HepG2 (cell line): ENCODE results near the gene EIF4E1B. TPM values are rescaled to one million over a fixed set of nuclear protein-coding genes. Genes with fewer than 3 reads are reported as not detected.

Experiments
- ATAC-seq: fragments of 200-7000 bp; cut with Tn5 transposase; 3 replicates; pipeline ENCODE4 v1.9.1; 2020; ENCODE audit warnings: mild to moderate bottlenecking, moderate library complexity
- BruUV-seq: library from RNA; stranded (reverse); fragments of 400-500 nt; replicated peaks from 2 replicates; lab custom pipeline; 2021; lab: Mats Ljungman, UMichigan
- CTCF ChIA-PET: fragments of 300-600 bp; formaldehyde crosslinking; extraction: SDS; loops from one replicate; lab custom pipeline; 2021; ENCODE audit warnings: low total read pairs, inconsistent platforms, low intra/inter-chr PET ratio; lab: Yijun Ruan, JAX
- POLR2A ChIA-PET: fragments of 350-600 bp; sonication (Branson Sonifier 250); formaldehyde crosslinking; loops from one replicate; lab custom pipeline; 2020; ENCODE audit warnings: antibody characterized with exemption, inconsistent platforms; lab: Yijun Ruan, JAX
- DNase-seq: peaks from one replicate; pipeline ENCODE4 v3.0.0-alpha.2; 2015; ENCODE audit warnings: low spot score
- FAIRE-seq: peaks from 3 replicates; lab custom pipeline; 2011; peaks lifted over from hg19 to GRCh38; lab: Jason Lieb, UNC
- H2AFZ ChIP-seq: one replicate; pipeline ENCODE4 v1.6.1; 2011; ENCODE audit warnings: low read length, inconsistent platforms
- H3K27ac ChIP-seq: fragments of 300-600 bp; 3 replicates; pipeline ENCODE4 v1.8.0; 2011; ENCODE audit warnings: mixed run types, mild to moderate bottlenecking, mixed read lengths, low read length, inconsistent platforms; ENCODE audit not compliant: insufficient read depth; ENCODE audit errors: extremely low read length
- H3K27me3 ChIP-seq, 2 experiments: fragments of 200-600 bp in 1 of 2; 2 replicates in 1 of 2; 3 replicates in 1 of 2; pipeline versions ENCODE4 v1.6.0 to v1.8.0; 2011; ENCODE audit warnings: low read length in 2 of 2, mild to moderate bottlenecking in 2 of 2, moderate library complexity in 2 of 2, inconsistent platforms in 1 of 2; ENCODE audit not compliant: insufficient read depth in 2 of 2, control insufficient read depth in 1 of 2
- H3K36me3 ChIP-seq, 2 experiments: fragments of 200-600 bp in 1 of 2; replicated peaks in 1 of 2; 2 replicates in 1 of 2; 3 replicates in 1 of 2; pipeline versions ENCODE4 v1.5.1 to v1.8.0; 2011; ENCODE audit warnings: low read length in 2 of 2, inconsistent platforms in 1 of 2; ENCODE audit not compliant: insufficient read depth in 2 of 2, control insufficient read depth in 1 of 2
- H3K4me1 ChIP-seq: 2 replicates; pipeline ENCODE4 v1.5.1; 2012; ENCODE audit warnings: low read length, inconsistent platforms; ENCODE audit not compliant: insufficient read depth
- H3K4me2 ChIP-seq: 2 replicates; pipeline ENCODE4 v1.6.0; 2011; ENCODE audit warnings: low read depth, low read length, inconsistent platforms
- H3K4me3 ChIP-seq, 3 experiments: fragments of 200-600 bp in 1 of 3; sonication (generic), shearing (Covaris generic) in 1 of 3; replicated peaks in 1 of 3; 2 replicates each; pipeline ENCODE4 v1.5.1; 2011 to 2016; ENCODE audit warnings: low read length in 3 of 3, inconsistent platforms in 2 of 3, low read depth in 2 of 3, mild to moderate bottlenecking in 2 of 3, control low read depth in 1 of 3, mixed read lengths in 1 of 3; ENCODE audit not compliant: insufficient read depth in 1 of 3
- H3K79me2 ChIP-seq: one replicate; pipeline ENCODE4 v1.6.1; 2011; ENCODE audit warnings: low read length, inconsistent platforms; ENCODE audit not compliant: insufficient read depth
- H3K9ac ChIP-seq: 2 replicates; pipeline ENCODE4 v1.6.0; 2011; ENCODE audit warnings: mild to moderate bottlenecking, low read depth, low read length, inconsistent platforms; ENCODE audit not compliant: insufficient read depth
- H3K9me3 ChIP-seq: 2 replicates; pipeline ENCODE4 v1.5.1; 2012; ENCODE audit warnings: mild to moderate bottlenecking, low read length
- H4K20me1 ChIP-seq: 2 replicates; pipeline ENCODE4 v1.6.0; 2011; ENCODE audit warnings: inconsistent platforms, mild to moderate bottlenecking, low read length, moderate library complexity; ENCODE audit not compliant: insufficient read depth
- BCL6 ChIP-seq: IDR thresholded peaks from 2 replicates; pipeline ENCODE4 v1.6.1; 2016; ENCODE audit warnings: missing genetic modification reagents, missing compliant biosample characterization
- DMTF1 ChIP-seq: sonication (generic); formaldehyde crosslinking; IDR thresholded peaks from 2 replicates; pipeline ENCODE4 v1.4.0; 2020; ENCODE audit warnings: mild to moderate bottlenecking, missing genetic modification reagents
- GATAD2A ChIP-seq: IDR thresholded peaks from 2 replicates; pipeline ENCODE4 v1.6.1; 2016
- NFE2 ChIP-seq: sonication (generic); formaldehyde crosslinking; IDR thresholded peaks from 2 replicates; pipeline ENCODE4 v1.4.0; 2020; ENCODE audit warnings: missing genetic modification reagents
- NR0B2 ChIP-seq: sonication (generic); formaldehyde crosslinking; IDR thresholded peaks from 2 replicates; pipeline ENCODE4 v1.4.0; 2020; ENCODE audit warnings: mild to moderate bottlenecking, missing genetic modification reagents
- PHB2 ChIP-seq: fragments of 450-650 bp; IDR thresholded peaks from 2 replicates; pipeline ENCODE4 v1.6.1; 2018; ENCODE audit not compliant: partially characterized antibody
- SMARCC2 ChIP-seq: fragments of 450-650 bp; IDR thresholded peaks from 2 replicates; pipeline ENCODE4 v1.6.1; 2017; ENCODE audit warnings: antibody characterized with exemption, mild to moderate bottlenecking
- SOX5 ChIP-seq: IDR thresholded peaks from 2 replicates; pipeline ENCODE4 v1.6.1; 2016; ENCODE audit warnings: borderline replicate concordance
- ZNF280B ChIP-seq: sonication (generic); formaldehyde crosslinking; IDR thresholded peaks from 2 replicates; pipeline ENCODE4 v1.5.0; 2020; ENCODE audit warnings: missing genetic modification reagents, mild to moderate bottlenecking, borderline replicate concordance
- ZSCAN25 ChIP-seq: sonication (generic); formaldehyde crosslinking; IDR thresholded peaks from 2 replicates; pipeline ENCODE4 v1.8.0; 2022; ENCODE audit warnings: mild to moderate bottlenecking, missing genetic modification reagents
- ZUFSP ChIP-seq: sonication (generic); formaldehyde crosslinking; IDR thresholded peaks from 2 replicates; pipeline ENCODE4 v1.9.0; 2021; ENCODE audit warnings: missing genetic modification reagents, mild to moderate bottlenecking, borderline replicate concordance
- WGBS: methylation state at CpG from one replicate; pipeline ENCODE4 v1.1.6; 2017; ENCODE audit warnings: low lambda C conversion rate; 5-methylcytosine and 5-hydroxymethylcytosine counted together
- in situ Hi-C: cut with HindIII; loops from 2 replicates; pipeline ENCODE4 v1.10.0; 2017; ENCODE audit warnings: low pct_unique_long_range_greater_than_20kb; ENCODE audit not compliant: extremely low pct_ligation_motif_present
- intact Hi-C: fragments of 100-400 bp; cut with micrococcal nuclease; formaldehyde crosslinking; loops from one replicate; pipeline ENCODE4 v1.10.0; 2022; ENCODE audit not compliant: unreplicated experiment
- polyA plus RNA-seq, 8 experiments: library from polyadenylated mRNA; depleted of rRNA in 3 of 8; stranded (reverse) in 7 of 8; unstranded in 1 of 8; fragments of >200 nt; fragmentation: Illumina TruSeq in 4 of 8; extraction: Trizol in 4 of 8; gene quantifications; 2 replicates each; pipeline versions ENCODE4 v1.2.1 to v1.2.3, GENCODE V29; 2011 to 2016; ENCODE audit warnings: low read depth in 4 of 8, missing spikeins in 1 of 8, mixed read lengths in 1 of 8; ENCODE audit not compliant: insufficient read depth in 1 of 8
- total RNA-seq, 5 experiments: library from RNA; depleted of rRNA; stranded (reverse); fragments of >200 nt; fragmentation: Illumina TruSeq; extraction: Trizol; gene quantifications; 2 replicates each; pipeline ENCODE4 v1.2.3, GENCODE V29; 2016; ENCODE audit warnings: low read depth in 1 of 5
- TF ChIP-seq, protein P1 (sequence below): sonication (generic); formaldehyde crosslinking; IDR thresholded peaks from 2 replicates; pipeline ENCODE4 v1.8.1; 2023; ENCODE audit warnings: mild to moderate bottlenecking, moderate library complexity, missing genetic modification reagents

EIF4E1B gene
- total and polyA plus RNA-seq, 2 of the 13 experiments (the other 11 are each of a cell fraction or from before 2014, with no cell fraction given): not detected

GRCh38 chr5:176624938-176625337, 5.5 kb upstream of the EIF4E1B start:
- TF ChIP-seq NR0B2 (CRISPR knock-in tag): no peak
- no peak for TF ChIP-seq DMTF1 (CRISPR knock-in tag)
- no peak for TF ChIP-seq SOX5 (CRISPR knock-in tag)
- no peak for TF ChIP-seq BCL6 (CRISPR knock-in tag)
- no peak for TF ChIP-seq ZNF280B (CRISPR knock-in tag)
- no peak for TF ChIP-seq NFE2 (CRISPR knock-in tag)
- TF ChIP-seq ZUFSP (CRISPR knock-in tag): no peak
- no peak for TF ChIP-seq SMARCC2
- TF ChIP-seq, protein P1, sequence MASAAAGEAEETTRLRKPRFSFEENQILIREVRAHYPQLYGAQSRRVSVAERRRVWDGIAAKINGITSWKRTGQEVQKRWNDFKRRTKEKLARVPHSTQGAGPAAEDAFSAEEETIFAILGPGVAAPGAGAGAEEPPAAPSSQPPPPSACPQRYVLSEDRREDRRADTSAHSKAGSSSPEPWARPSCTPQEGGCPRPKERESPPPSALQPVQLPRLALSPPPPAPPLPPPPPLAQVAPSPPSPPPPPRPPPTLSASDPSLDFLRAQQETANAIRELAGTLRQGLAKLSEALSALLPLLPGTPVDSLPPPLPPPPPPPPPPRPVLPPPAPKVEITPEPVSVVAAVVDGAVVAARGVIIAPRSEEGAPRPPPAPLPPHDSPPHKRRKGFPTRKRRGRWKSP (CRISPR knock-in tag): no peak
- TF ChIP-seq PHB2: no peak
- TF ChIP-seq ZSCAN25 (CRISPR knock-in tag): no peak
- TF ChIP-seq GATAD2A: no peak
- no peak overlapping the region for H3K9ac ChIP-seq
- 6% methylated on average over 4 of the region's 9 CpGs for WGBS
- no peak overlapping the region for H3K4me2 ChIP-seq
- POLR2A ChIA-PET: no interaction called here
- in situ Hi-C loops (no loop called here), intact Hi-C loops (no loop called here)
- no peaks in the 10 kb centered on the region for H3K9me3 ChIP-seq
- no peak overlapping the region for H3K4me3 ChIP-seq
- DNase-seq (no peak), ATAC-seq (no peak), FAIRE-seq (no peak)
- no peak overlapping the region for H2AFZ ChIP-seq
- BruUV-seq: no TSS peak
- H4K20me1 ChIP-seq: no peaks in the 10 kb centered on the region
- peaks cover 19 to 89% of the 10 kb centered on the region in 2 experiments; a peak in 4 of 5 replicates for H3K27me3 ChIP-seq
- H3K4me1 ChIP-seq: peaks cover 13% of the 10 kb centered on the region
- no peaks in the 10 kb centered on the region for H3K36me3 ChIP-seq
- H3K79me2 ChIP-seq: no peaks in the 10 kb centered on the region
- CTCF ChIA-PET: no interaction called here
- no peak overlapping the region for H3K27ac ChIP-seq
